HG02840 (cell line): ENCODE results near the gene ERC1.
"Not testable (repeated sequence)": the region's sequence is repeated elsewhere in the genome, so short reads cannot be mapped to it uniquely, and the experiment has no call there.

ENCODE experiments used
- ATAC-seq: cut with Tn5 transposase; IDR thresholded peaks from one replicate; pipeline ENCODE4 v1.9.1; 2021; ENCODE audit warnings: mild to moderate bottlenecking, moderate library complexity, moderate number of reproducible peaks; ENCODE audit not compliant: unreplicated experiment, low FRiP score

ERC1 gene

DNA sequence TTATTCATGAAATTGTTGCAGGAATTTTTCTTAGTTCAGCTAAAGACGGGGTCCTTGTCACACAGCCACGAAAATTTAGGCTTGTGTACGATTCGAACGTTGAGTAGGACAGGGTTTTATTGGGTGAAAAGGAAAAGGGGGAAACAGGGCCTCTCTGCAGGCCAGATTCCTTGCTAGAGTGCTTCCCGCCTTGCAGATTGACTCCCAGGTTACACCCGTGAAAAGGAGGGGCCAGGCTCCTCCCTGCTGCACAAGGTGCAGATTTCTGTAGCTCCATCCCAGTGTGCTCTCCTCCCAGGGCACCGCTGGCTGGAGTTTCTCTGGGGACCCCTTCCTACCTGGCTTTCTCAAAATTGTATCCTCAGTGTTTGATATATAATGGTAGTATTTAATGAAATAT is 221.5 kb downstream of the ERC1 start:
- no peak for ATAC-seq

DNA sequence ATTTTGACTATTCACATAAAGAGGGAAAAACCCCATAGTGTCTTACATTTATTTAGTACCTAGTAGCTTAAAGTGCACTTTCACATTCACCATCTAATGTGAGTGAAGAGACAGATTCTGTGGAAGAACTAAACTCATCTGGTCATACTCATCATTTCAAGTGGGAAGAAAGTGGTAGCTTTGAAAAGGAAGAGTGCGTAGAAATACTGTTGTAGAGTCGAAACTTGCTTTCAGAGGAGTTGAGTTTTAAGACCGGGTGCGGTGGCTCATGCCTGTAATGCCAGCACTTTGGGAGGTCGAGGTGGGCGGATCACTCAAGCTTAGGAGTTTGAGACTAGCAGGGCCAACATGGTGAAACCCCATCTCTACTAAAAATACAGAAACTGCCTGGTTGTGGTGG is 222.2 kb downstream of the ERC1 start:
- no peak for ATAC-seq

DNA sequence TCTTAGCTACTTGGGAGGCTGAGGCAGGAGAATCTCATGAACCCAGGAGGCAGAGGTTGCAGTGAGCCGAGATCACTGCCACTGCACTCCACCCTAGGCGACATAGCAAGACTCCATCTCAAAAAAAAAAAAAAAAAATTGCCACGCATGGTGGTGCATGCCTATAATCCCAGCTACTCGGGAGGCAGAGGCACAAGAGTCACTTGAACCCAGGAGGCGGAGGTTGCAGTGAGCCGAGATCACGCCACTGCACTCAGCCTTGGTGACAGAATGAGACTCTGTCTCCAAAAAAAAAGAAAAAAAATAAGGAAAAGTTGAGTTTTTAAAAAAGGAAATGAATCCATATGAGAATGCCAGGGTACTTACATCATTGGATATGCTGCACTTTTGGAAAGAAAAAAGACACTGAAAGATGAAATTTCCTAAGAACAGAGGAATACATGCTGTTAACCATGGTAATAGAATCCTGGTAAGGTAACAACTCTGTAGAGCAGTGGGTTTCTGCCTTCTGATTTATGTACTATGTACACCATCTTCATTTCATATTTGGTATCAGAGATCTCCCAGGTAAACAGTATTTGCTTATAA is 222.7 kb downstream of the ERC1 start:
- no peak for ATAC-seq

DNA sequence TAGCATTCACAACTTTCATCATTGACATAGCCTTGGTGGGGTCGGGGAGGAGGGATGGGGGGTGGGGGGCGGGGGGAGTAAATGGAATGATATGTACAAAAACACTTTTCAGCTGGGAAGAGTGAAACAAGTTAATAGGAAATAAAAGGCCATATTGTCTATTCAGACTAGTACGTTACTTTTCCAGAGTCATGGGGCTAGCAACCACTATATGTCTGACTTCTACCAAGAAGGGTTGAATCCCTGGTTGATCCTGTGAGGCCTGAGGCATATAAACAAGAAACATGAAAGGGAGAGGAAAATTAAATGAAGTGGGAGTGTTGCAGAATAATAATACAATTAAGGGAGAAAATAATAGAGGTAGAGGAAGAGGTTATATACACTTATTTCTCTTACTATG is 225.5 kb downstream of the ERC1 start:
- no peak for ATAC-seq

DNA sequence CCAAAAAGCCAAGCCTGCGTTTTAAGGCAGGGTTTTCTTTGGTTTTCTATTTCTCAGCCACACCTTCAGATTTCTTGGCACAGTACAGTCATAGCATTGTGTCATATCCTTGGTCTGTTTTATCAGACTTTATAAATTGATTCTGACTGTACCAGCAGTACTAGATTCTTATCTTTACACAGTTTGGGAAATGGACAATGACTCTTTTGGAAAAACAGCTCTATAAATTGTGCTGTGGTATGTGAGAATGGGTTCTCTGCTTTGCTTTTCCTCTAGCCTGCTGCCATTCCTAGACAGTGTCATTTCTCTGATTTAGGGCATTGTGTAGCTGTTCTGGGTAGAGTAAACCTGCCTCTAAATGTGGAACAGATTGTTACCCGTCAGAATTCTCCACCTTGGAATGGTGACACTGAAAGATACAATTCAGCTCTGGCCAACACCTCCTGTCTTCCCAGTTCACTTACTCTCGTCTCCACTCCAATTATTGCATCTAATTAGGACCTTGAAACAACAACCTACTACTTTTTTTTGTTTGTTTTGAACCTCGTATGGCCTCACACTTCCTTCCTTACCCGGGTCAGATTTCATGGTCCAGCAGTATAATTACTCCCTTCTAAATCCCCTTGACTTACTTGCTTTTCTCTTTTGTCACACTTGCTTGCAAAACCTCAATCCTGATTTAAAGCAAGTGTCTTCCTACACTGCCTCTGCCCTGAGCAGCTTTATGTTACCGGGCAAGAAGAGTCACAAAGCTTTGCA is 226.3 kb downstream of the ERC1 start:
- no peak for ATAC-seq

DNA sequence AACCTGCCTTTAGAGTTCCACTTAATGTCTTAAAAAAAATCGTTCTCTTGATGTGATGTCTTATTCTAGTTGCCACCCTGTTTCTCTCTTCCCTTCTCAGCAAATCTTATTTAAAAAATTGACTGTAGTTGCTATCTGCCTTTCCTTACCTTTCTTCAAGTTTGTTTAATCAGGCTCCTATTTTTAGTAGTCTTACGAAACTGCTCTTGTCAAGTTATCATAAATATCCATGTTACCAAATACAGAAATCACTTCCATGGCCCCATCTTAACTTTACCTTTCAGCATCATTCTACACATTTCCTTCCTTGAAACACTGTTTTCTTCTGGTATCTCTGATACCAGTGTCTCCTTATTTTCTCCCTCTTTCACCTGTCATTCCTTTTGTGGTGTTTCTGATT is 227.3 kb downstream of the ERC1 start:
- ATAC-seq = no peak

DNA sequence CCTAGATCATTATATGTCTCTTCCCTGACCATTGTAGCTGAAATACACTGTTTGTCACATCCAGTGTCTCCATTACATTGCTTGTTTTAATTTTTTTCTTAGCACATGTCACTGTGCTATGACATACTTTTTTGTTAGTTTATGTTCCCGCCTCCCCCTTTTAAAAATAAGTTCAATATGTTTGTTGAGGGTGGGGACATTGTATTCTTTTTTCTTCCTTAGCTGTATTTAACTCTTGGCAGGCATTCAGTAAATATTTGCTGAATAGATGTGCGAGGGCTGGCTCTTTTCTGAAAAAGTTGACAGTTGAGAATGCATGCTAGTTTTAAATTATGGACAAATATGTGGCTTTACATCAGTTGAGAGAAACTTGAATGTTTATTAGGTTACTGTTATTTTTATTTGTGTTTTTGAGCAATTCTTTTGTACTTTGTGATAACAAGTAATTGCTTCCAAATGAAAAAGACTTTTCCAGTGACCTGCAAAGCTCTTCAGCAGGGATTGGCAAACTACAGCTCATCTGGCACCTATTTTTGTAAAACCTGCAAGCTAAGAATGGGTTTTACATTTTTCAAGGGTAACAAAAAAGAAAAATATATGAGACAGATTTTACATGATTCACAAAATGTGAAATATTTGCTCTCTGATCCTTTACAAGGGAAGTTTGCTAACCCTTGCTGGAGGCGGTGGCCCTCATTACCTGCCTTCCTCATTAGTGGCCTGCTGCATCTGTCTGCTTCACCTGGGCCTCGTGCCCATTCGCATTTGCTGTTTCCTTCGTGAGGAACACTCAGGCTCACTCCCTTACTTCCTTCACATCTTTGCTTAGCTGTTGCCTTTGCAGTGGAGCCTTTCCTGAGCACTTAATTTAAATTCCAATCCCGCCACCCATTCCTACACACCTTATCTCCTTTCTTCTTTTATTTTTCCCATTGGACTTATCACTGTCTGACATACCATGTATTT is 229.4 kb downstream of the ERC1 start:
- no peak for ATAC-seq

DNA sequence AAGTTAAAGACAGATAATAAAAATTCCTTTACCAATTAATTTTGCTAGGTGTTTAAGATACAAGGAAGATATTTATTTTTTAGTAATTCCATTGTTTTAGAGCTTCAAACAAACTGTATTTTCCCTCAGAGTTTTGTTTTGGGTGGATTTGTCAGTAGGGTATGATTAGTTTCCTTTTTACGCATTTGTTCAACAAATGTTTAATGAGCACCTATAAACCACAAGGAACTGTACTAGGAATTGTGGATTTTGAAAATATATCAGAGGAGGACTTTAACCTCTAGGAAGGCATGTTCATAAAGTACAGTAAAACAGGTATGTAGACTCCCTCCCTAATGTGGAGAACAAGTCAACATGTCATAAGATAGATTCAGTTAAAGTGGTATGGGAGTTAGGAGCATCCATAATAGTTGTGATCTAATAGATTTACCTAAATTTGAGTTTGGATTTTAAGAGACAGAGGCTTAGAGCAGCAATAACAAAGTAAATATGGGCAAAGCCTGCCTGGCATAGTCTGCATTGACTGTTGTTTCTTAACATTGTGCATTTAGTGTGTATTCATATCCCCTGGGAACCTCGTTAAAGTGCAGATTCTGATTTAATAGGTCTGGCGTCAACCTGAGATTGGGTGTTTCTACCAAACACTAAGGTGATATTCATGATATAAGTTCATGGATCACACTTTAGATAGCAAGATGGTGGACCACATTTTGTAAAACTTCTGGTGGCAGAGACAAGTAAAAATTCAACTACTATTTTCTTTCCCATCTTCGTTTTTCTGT is 232.0 kb downstream of the ERC1 start:
- ATAC-seq = no peak

DNA sequence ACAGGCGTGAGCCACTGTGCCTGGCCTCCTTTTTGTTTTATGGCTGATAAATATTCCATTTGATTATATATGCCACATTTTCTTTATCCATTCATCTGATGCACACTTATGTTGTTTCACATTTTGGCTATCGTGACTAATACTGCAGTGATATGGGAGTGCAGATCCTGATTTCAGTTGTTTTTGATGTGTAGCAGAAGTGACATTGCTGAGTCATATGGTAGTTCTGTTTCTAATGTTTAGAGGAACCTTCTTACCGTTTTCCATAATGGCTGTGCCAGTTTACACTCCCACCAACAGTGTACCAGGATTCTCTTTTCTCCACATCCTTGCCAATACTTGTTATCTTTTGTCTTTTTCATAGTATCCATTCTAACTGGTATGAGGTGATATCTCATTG is 235.9 kb downstream of the ERC1 start:
- ATAC-seq = no peak

DNA sequence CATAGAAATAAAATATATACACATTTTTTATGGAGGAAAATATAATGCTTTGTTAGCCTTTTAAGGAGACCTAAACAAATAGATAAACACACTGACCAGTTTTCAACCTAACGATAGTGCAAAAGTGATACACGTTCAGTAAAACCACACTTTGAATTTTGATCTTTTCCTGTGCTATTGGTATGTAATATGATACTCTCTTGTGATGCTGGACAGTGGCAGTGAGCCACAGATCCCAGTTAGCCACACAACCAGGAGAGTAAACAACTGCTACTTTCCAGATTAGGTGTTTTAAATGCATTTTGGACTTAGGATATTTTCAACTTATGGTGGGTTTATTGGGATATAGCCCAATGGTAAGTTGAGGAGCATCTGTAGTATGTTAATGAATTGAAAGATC is 243.1 kb downstream of the ERC1 start:
- no peak for ATAC-seq

DNA sequence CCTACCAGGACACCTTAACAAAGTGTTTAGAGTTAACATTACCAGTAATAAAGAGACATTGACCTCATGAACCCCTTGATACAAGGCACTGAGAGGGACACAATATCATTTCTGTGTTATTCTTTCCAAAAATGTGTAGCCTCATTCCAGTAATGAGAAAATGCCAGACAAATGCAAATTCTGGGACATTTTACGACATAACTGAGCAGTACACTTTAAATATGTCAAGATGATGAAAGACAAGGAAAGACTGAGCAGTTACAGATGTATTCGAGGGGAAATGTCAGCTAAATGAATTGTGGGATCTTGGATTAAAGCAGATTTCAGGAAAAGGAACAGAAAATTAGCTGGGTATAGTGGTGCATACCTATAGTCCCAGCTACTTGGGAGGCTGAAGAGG is 255.6 kb downstream of the ERC1 start:
- no peak for ATAC-seq

DNA sequence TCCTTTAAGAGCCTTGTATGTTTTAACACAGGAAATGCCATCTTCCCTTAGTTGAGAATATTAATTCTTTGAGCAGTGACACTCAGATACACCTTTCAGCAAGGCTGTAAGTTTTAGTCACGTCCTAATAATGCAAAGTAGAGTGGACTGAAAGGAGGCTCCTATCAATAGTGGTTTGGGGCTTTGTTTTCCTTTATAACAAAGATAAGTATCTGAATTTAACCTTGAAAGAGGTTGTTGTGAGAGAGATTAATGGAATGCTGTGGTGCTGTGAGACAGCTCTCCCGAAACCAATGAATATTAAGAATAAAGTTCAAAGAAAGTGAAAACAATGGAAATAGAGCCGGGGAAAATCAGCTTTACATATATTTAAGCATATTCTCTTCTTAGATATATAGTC is 259.6 kb downstream of the ERC1 start:
- ATAC-seq = no peak

DNA sequence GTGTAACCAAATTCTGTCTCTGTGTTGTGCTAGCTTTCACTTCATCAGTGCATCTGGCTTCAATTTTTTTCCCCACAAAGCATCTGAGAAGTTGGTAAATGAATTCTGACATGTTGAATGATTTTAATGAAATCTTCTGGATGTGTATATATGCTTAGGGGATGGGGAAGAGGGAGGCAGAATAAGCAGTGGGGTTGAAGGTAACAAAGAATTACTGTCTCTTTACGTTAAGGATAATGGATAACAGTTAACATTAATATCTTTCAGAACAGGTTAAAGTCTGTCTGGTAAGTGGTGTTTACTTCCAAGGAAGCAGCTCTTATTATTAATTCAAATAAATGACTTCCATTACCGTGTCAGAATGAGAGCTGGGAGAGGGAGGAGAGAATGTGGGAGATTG is 261.7 kb downstream of the ERC1 start:
- ATAC-seq = no peak

DNA sequence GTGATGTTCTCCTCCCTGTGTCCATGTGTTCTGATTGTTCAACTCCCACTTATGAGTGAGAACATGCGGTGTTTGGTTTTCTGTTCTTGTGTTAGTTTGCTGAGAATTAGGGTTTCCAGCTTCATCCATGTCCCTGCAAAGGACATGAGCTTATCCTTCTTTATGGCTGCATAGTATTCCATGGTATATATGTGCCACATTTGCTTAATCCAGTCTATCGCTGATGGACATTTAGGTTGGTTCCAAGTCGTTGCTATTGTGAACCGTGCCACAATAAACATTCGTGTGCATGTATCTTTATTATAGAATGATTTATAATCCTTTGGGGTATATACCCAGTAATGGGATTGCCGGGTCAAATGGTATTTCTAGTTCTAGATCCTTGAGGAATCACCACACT is 264.1 kb downstream of the ERC1 start:
- ATAC-seq = not testable (repeated sequence)

DNA sequence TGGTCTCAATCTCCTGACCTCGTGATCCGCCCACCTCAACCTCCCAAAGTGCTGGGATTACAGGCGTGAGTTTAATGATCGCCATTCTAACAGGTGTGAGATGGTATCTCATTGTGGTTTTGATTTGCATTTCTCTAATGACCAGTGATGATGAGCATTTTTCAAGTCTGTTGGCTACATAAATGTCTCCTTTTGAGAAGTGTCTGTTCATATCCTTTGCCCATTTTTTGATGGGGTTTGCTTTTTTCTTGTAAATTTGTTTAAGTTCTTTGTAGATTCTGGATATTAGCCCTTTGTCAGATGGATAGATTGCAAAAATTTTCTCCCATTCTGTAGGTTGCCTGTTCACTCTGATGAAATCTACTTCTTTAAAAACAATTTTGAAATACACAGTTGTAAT is 264.8 kb downstream of the ERC1 start:
- ATAC-seq = not testable (repeated sequence)

DNA sequence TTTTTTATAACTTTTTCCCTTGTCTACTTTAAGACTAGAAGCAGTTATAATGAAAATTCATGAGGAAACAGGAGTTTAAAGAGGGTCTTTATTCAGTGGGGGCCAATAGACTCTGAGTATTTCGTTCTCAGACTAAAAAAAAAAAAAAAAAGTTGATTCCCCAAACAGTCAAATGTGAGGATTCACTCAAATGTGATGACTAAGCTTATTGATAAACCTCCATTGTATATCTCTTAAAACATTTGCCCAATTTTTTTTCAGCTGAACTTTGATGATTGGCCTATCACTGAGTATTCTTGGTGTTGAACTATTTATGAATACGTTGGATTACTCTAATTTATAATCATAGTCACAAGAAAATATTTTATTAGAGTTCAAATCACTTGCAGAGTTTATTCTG is 265.3 kb downstream of the ERC1 start:
- ATAC-seq = no peak

DNA sequence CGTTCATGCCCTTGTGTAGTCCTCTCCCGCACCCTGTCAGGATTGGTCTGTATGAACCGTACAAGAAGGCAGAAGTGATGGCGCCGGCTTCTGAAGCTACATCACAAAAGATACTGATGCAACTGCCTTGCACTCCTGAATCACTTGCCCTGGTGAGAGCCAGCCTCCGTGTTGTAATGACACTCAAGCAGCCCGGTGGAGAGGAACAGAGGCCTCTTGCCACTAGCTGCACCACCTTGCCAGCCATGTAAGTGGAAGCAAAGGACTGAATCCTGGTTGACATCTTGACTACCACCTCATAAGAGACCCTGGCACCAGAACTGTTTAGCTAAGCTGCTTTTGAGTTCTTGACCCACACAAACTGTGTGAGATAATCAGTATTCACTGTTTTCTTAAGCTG is 266.0 kb downstream of the ERC1 start:
- no peak for ATAC-seq

DNA sequence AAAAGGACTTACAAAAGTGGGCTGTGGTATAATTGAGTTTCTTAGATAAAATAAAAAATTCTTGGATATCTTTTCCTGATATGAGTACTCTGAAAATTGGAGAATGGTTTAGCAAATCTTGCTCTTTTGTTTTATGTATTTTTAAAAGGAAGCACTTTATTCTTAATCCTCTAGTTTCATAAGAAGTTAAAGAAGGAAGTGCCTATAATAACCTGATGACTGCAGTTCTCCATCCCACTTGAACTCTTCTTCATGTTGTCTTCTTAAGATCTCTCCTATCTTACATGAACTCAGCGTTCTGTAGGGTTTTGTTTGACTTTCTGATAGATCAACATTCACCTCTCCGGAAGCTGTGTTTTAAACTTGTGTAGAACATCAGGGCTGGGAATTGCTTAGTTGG is 271.0 kb downstream of the ERC1 start:
- no peak for ATAC-seq

DNA sequence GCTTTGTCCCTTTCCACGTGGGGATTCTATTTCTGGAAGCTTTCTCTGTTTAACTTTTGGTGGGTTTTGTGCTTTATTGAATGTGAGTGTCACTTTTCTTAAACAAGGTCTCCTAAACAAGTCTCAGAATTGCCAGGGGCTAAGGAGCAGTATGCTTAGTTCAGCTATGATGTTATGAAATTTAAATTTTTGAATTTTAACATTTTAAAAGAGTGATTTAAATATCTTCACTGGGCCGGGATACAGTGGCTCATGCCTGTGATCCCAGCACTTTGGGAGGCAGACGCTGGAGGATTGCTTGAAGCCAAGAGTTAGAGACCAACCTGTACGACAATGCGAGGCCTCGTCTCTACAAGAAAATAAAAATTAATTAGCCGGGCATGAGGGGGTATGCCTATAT is 276.2 kb downstream of the ERC1 start:
- no peak for ATAC-seq

DNA sequence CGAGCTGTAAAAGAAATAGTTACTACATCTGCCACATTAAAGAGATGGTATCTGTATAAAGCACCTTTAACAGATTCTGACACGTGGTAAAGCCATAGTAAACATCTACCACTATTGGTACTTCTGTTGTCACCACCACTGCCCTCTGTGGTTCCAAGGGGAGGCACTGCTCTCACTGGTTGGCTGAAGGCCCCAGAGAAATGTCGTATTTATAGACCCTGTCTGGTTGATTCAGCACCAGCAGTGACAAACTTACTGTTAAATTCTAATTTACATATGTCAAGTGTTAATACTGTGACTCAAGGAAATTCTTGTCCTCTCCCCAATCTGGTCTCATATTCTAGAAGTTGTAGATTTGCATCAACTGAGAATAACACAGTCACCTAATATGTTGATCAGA is 281.1 kb downstream of the ERC1 start:
- ATAC-seq = no peak

DNA sequence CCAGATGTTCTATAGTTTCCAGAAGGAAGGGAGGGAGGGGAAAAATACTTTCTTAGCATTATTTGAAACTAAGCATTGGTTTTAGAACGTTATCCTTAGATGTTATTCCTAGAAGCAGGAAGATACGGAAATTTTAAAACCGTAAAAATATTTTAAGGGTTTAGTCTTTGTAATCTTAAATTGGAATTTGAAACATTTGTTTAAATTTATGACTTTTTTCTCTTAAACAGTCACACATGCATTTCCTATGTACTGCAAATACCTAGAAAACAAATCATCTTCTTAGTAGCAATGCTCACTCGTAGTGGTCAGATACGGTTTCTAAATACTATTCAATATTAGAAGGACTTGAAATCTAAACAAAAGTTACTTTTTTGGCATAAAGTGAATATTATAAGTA is 282.0 kb downstream of the ERC1 start:
- ATAC-seq = no peak
